ENCODE data around the gene ING5.
A peak's percentile ranks its signal among the peaks of the same experiment; 100 is the strongest.
"Not testable (repeated sequence)": the region's sequence is repeated elsewhere in the genome, so short reads cannot be mapped to it uniquely, and the experiment has no call there.

The ING5 gene

DNA sequence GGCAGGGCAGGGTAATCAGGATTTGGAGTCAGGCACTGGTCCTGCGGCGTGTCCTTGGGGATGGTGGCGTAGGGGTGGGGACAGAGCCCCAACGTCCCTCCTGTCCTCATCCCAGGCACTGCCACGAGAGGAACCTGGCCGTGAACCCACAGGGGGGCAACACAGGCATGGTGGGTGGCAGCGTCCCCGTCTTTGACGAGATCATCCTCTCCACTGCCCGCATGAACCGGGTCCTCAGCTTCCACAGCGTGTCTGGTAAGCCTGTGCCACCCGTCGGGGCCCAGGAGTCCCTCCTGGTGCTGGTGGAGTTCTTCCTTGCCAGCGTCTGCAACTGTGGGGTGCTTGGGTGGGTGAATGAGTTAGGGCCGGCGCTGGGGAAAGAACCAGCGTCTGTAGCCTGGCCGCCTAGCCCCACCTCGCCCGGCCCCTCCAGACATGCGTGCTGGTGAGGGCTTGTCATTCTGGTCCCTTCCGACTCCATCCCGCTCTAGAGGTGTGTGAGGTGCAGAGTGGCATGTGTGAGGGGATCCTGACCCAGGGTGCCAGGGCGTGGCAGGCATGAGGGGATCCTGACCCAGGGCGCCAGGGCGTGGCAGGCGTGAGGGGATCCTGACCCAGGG lies 40.6 kb downstream of the ING5 start:
- no peak for DNase-seq

DNA sequence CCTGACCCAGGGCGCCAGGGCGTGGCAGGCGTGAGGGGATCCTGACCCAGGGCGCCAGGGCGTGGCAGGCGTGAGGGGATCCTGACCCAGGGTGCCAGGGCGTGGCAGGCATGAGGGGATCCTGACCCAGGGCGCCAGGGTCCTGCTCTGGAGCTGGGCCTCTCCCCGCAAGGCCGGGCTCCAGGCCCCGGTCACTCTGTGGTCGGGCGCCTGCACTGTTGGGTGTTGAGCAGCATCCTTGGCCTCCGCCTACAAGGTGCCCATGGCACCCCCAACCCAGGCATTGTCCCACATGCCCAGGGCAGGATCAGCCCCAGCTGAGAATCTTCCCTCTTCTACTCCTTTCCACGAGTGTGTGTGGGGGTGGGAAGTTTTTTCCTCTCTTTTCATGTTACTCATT lies 41.2 kb downstream of the ING5 start:
- DNase-seq: not testable (repeated sequence)

DNA sequence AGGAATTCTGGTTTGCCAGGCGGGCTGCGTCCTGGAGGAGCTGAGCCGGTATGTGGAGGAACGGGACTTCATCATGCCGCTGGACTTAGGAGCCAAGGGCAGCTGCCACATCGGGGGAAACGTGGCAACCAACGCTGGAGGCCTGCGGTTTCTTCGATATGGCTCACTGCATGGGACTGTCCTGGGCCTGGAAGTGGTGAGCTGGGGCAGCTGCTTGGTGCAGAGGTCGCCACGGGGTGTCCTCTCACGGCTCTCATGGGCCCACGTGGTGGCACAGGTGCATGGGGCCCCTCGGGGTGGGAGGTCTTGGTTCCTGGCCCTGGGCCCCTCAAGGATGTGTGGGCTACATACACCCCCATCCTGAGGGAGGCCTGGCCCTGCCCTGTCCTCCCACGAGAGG lies 41.8 kb downstream of the ING5 start:
- no peak for DNase-seq

DNA sequence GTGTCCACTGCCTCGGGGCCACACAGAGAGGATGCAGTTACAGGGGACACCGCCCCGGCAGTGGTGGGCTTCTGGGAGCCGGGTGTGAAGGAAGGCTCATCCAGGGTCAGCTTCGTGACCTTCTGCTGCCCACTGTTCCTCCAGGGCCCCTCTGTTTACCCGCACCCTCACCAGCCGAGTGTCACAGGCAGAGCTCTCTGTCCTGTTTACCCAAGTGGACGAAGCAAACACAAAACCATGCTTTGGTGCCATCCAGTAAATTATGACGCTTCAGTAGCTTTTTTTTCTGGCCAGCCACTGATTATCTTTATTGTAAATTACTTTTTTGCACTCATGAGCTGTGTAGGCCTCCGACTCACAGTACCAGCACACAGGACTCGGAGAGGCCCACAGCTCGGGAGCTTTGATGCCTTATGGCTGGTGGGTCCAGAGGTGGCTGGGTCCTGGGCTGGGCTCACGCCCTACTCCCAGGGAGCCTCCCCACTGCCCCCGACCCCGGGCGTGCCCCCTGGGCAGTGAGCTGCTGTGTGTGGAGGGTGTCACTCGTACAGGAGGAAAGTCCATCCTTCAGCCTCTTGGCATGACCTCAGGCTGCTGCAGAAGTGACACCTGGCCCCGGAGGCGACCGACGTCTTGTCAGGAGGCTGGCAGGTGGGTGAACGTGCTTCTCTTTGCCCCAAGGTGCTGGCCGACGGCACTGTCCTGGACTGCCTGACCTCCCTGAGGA lies 42.4 kb downstream of the ING5 start:
- DNase-seq: no peak

DNA sequence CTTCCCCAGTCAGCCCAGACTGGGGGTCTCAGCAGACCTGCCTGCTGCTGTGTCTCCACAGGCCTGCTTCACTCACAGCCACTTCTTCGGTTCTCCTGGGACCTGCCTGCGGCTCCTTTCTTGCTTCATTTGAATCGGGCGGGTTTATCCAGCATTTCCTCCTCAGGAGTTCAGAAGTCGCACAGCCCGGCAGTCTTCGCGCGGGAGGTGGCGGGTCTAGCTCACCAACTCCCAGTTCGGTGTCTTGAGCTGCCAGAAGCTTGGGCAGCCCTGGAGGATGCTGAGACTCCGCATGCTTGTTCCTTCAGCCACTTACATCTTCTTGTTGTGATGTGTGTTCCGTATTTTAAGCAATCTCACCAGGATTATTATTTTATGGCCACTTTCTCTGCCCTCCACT lies 43.4 kb downstream of the ING5 start:
- no peak for DNase-seq

DNA sequence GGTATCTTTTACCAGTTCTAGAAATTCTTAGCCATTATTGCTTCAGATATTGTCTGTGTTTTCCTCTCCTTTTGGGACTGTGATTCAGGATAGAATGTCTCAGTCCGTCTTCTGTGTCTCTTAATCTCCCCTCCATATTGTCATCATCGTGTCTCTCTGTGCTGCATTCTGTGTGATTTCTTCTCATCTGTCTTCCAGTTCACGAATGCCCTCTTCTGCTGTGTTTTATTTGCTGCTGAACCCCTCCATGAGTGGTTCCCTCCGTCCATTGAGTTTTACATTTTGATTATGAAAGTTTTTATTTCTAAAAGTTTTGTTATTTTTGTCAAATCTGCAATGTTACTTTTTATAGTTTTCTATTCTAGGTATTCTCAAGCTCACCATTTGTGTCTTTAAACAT lies 44.2 kb downstream of the ING5 start:
- no peak for DNase-seq

DNA sequence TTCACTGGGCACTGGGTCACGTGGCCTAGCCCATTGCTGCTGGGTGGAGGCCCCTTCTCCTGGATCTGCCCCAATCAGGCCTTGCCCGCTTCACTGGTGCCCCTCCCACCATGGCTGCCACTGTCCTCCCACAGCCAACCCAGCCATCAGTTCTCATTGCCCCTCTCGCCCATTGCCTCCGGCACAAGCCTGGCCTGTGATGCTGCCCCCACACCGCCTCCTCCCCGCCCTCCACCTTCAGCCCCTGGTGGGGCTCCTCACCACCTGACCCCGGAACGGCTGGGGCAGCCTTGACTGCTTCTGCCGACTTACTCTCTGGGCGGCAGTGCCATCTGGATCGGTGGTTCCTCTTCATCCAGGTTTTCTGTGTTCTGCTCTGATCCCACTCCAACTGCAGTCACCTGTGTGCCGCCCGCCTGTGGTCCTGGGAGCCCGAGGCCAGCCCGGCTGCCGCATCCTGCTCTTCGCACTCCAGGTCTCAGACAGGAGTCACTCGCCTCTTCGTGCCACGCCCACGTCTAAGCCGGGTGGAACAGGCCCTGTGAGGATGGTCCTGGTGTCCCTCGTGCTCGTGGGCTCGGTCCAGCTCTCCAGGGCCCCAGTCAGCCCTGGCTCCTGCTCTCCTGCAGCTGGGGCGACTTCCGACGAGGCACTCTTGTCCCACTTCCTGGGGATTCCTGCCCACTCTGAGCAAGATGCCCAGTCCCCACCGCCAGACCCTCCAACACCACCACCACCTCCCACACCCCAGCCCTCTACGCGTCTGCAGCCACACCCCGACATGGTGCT lies 46.8 kb downstream of the ING5 start:
- no peak for DNase-seq

DNA sequence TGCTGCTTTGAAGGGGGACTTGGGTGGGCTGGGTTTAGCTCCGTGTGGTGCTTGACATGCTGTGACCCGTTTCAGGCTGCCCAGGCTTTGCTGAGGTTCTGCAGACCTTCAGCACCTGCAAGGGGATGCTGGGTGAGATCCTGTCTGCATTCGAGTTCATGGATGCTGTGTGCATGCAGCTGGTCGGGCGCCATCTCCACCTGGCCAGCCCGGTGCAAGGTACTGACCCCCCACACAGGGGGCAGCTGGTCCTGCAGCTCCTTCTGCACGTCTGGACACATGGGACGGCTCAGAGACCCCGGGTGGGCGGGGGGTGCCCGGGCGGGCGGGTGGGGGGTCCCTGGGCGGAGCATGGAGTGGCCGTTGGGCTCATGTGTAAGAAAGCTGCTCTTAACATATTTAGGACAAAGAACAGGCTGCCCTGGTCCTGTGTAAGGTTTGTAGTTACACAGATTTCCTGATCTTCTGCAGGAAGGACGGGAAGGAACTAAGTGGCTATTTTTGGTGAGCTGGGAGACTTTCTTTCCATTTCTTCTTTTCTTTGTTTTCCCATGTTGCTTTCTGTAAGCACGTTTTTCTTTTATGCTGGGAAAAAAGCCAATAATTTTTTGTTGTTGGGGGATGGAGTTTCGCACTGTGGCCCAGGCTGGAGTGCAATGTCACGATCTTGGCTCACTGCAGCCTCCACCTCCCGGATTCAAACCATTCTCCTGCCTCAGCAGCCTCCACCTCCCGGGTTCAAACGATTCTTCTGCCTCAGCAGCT lies 48.4 kb downstream of the ING5 start:
- no peak for DNase-seq

- no peak for DNase-seq
Measured at GRCh38 chr2:241751152-241751551, 49.3 kb downstream of the ING5 start.

- DNase-seq: no peak
Measured at GRCh38 chr2:241751776-241752175, 49.9 kb downstream of the ING5 start.

- DNase-seq: no peak
Measured at GRCh38 chr2:241752253-241752652, 50.4 kb downstream of the ING5 start.

GRCh38 chr2:241752689-241753276 lies 50.9 kb downstream of the ING5 start:
- no peak for DNase-seq

- DNase-seq: no peak
Measured at GRCh38 chr2:241753493-241753892, 51.7 kb downstream of the ING5 start.

GRCh38 chr2:241754042-241754441 lies 52.2 kb downstream of the ING5 start:
- DNase-seq: no peak

GRCh38 chr2:241755166-241755565 lies 53.3 kb downstream of the ING5 start:
- no peak for DNase-seq

- no peak for DNase-seq
Measured at GRCh38 chr2:241755777-241756176, 53.9 kb downstream of the ING5 start.

DNA sequence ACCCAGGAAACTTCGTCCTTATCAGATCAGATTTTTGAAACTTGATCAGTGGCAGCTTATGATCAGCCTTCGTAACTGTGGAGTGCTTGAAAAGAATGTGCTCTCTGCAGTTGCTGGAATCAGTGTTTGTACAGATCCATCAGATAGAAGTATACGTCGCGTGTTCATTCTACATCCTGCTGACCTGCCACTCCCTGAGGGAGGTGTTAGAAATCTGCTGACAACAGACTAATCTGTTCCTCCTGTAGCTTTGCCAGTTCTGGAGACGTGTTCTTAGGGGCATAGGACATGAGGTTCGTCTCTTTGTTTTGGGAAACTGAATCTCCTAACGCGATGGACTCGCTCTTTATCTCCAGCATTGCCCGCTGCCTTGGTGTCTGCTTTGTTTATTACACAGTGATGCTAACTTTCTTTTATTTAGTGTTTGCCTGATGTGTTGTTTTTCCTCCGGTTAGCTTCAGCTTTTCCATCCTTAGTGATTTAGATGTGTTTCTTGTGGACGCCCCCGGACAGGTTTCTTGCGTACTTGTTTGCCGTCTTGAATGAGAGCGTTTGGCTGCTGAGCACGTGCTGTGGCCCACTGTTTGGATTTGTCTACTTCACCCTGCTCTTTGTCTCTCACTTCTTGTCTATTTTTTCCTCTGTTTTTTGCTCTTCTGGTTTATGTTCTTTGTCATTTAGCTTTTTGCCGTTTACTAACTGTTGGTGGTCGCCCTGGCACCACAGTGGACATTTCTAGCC lies 57.4 kb downstream of the ING5 start:
- no peak for DNase-seq

- DNase-seq: not testable (repeated sequence)
Measured at GRCh38 chr2:241759893-241760292, 58.1 kb downstream of the ING5 start.

- DNase-seq: no peak
Measured at GRCh38 chr2:241760301-241760771, 58.5 kb downstream of the ING5 start.

- DNase-seq: no peak
Measured at GRCh38 chr2:241762321-241762932, 60.6 kb downstream of the ING5 start.

- DNase-seq: peak; percentile 53 to 69
Measured at GRCh38 chr2:241762933-241763369, 61.1 kb downstream of the ING5 start.
